Amniotic epithelial cell (primary cell): ENCODE results near the gene DAPK3.
"Not testable (repeated sequence)": the region's sequence is repeated elsewhere in the genome, so short reads cannot be mapped to it uniquely, and the experiment has no call there.

Experiments used
- DNase-seq: peaks from one replicate; pipeline ENCODE4 v3.0.0-alpha.2; 2010; ENCODE audit warnings: low read depth

The DAPK3 gene

DNA sequence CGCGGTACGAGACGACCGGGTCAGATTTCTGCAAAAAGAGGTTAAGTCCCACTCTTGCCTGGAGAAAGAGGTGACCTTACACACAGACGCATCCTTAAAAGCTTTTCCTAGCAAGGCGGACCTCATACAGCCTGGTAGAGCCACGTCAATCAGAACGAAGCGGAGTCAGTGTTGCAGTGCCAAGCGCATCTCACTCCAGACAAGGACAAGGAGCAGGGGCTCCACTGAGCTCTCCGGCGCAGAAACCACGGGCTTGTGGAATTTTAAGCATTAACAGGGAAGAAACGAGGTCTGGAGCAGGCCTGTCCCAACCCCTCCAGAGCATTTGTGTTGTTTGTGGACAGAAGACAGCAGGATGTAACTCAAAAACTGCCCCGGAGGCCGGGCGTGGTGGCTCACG, 7.2 kb upstream of the DAPK3 start:
- DNase-seq = no peak

DNA sequence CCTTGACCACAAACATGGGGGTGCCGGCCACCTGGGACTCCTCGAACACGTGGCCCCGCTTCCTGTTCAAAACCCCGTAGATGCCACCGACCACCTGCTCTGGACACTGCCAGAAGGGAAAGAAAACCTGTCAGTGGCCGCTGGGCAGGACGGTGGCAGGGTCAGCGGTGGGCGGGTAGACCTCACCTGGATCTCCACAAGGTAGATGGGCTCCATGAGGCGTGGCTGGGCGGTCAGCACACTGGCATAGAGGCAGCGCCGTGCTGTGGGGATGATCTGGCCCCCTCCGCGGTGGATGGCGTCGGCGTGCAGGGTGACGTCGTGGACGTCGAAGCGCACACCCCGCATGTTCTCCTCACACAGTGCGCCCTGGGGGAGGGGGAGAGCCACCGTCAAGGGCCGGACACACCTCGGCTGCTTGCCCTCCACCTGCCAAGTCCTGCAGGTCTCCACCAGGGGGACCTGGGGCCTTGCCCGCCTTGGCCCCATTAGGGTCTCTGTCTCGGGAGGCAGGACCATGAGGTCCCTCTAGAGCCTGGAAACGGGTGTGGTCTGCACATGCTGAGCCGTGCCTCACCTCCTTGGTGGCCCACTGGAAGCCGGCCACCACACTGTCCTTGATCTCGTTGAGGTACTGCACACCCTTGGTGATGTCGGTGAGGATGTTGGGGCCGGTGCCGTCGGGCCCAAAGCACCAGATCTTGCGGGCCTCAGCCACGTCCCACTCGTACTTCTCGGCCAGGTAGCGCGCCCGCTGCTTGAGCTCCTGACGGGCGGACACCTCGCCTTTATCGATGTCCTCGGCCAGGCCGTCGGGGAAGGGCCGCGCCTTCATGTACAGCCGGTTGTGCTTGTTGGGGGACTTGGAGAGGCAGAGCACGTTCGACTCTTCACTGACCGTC, 6.6 kb upstream of the DAPK3 start:
- DNase-seq = no peak

GRCh38 chr19:3976495-3977241, 5.8 kb upstream of the DAPK3 start:
- no peak for DNase-seq

DNA sequence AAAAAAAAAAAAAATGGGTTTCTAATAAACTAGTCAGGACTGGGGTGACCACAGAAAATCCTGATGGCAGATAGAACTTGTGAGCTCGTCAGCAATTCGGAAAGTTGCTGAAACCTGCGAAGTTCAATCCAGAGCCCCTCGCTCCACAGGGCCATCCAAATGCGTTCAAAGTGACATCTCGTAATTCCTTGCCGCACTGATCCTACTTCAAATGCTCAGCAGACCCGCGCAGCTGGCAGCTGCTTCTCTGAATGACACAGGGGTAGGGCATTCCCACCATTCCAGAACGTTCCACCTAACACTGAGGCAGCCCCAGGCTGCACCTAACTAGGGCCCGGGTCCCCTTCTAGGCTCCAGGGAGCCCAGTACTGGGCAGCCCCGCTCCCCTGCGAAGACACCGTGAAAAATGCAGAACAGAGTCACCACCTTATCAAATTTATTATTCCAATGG, 4.8 kb upstream of the DAPK3 start:
- DNase-seq = no peak

- no peak for DNase-seq
Observed at GRCh38 chr19:3975144-3975543, 4.2 kb upstream of the DAPK3 start.

- DNase-seq = no peak
Observed at GRCh38 chr19:3970313-3970807, 539 bp downstream of the DAPK3 start.

DNA sequence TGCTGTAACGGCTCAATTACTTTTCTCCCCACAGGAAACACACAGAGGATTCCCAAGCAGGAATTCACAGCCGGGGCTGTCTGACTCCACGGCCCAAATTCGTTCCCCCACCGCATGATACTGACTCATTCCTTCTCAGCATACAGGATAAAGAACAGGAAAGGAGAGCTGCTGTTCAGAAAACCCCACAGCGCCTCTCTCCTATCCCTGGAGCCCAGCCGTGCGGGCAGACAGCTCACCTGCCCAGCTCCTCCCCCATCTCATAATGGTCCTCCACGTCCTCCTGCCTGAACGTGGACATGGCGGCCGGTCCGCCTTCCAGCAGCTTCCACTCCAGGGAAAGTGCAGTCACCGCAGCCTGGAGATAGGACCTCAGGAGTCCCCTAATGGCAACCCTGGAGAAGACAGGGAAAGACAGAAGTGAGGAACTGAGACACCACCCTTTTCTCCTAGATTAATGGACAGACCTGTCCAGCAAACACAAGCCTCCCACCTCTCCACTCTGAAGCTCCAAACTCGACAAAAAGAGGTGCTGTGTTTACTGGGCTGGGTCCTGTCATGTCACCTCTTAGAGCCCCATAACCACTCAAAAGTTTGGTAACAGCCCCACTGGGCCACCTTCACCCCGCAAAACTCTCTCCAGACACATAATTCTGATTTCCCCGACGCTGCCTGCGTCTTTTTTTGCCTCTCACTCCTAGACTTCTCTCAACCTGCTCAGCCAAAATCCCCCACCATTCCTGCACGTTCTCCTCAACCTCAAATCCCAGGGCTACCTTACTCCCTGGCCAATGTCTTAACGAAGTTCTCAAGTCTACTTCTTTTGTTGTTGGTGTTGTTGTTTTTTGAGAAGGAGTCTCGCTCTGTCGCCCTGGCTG, 1.2 kb downstream of the DAPK3 start:
- DNase-seq = peak; percentile 85

DNA sequence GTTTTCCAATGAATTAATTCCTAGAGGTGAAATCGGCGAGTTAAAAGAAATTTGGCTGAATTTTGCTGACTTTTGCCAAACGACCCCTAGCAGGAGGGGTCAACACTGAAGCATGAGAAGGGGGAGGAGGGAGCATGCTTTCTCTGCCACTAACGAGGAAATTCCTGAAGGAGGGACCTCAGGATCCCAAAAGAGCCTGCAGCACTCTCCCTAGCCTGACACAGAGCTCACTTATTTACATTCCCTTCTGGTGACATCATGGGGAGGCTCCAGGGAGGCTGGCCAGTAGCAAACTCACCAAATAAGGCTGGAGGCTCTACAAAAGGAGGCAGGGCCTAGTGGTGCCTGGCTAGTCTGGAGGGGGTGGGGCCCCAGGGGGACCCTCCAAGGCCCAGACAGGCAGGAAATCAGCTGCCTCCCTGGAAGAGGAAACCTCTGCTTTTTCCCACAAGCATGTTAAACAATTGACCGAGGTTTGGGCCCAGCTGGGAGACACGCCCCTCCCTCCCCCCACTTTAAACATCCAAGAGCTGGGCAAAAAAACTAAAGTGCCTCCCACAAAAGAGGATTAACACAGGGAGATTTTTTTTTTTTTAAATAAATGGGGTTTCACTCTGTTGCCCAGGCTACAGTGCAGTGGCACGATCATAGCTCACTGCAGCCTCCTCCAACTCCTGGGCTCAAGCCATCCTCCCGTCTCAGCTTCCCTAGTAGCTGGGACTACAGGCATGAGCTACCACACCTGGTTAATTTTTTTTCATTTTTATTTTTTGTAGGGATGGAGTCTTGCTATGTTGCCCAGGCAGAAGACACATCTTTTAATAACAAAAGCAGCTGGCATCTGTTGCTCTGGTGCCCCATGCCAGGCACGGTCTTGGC, 2.1 kb downstream of the DAPK3 start:
- peak; percentile 99 for DNase-seq

- DNase-seq = not testable (repeated sequence)
Observed at GRCh38 chr19:3967983-3968382, 2.9 kb downstream of the DAPK3 start.

GRCh38 chr19:3966051-3967017, 4.6 kb downstream of the DAPK3 start:
- no peak for DNase-seq

DNA sequence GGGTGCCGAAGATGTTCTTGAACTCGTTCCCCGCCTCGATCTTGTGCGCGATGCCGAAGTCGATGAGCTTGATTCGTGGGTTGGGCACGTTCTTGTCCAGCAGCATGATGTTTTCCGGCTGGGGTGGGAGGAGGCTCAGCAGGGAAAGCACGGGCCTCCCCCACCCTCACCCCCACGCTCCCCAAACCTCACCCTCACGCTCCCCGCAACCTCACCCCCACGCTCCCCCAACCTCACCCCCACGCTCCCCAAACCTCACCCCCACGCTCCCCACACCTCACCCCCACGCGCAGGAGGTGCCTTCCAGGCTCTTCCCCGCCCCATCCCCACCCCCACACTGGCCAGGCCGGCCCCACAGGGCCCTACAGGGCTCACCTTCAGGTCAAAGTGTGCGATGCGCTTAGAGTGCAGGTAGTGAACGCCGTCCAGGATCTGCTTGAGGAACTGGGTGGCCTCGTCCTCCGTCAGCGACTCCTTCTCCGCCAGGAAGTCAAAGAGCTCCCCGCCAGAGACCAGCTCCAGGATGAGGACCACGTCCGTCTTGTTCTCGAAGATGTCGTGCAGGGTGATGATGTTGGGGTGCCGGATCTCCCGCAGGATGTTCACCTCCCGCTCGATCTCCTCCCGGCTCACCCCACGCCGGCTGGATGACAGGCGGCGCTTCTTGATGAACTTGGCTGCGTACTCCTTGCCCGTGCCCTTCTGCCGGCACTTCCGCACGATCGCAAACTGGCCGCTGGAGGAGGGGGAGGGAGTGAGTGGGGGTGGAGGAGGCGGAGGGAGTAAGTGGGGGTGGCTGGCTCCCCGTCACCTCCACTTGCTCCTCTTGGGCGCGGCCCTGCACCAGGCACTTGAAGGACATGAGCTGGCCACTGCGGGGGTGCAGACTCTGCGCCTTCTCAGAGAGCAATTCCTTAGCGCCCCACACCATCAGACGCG, 6.4 kb downstream of the DAPK3 start:
- no peak for DNase-seq

- DNase-seq = no peak
Observed at GRCh38 chr19:3963458-3964255, 7.2 kb downstream of the DAPK3 start.

- no peak for DNase-seq
Observed at GRCh38 chr19:3961007-3961406, 9.9 kb downstream of the DAPK3 start.

DNA sequence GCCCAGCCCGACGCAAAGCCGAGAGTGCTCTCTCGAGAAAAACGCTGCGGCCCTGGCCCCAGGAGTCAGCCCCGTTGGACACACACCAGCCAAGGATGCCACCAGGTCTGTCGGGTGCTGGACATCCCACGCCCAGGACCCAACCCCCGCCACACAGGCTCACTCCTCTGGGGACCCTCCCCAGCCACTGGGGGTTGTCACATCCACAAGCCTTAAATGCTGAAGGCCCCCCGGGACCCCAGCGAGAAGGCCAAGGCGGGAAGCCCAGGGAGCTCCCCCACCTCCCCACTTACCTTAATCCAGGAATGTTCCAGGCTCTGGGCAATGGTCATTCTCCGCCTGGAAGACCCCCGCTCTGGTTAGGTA, 11.2 kb downstream of the DAPK3 start:
- DNase-seq = no peak

GRCh38 chr19:3958836-3959765, 11.8 kb downstream of the DAPK3 start:
- no peak for DNase-seq

- DNase-seq = no peak
Observed at GRCh38 chr19:3955688-3956087, 15.2 kb downstream of the DAPK3 start.

DNA sequence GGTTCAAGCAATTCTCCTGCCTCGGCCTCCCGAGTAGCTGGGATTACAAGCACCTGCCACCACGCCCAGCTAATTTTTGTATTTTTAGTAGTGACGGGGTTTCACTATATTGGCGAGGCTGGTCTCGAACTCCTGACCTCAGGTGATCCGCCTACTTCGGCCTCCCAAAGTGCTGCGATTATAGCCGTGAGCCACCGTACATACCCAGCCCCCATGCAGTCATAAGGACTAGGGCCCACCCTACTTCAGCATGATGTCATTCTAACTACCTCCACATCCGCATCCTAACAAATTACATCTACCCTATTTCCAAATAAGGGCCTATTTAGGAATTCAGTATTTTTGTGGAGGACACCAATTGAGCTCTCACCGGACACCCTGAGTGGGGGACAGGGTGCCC, 15.6 kb downstream of the DAPK3 start:
- not testable (repeated sequence) for DNase-seq
